Stimulated activated naive CD8-positive, alpha-beta T cell treated with anti-CD3 and anti-CD28 coated beads, Interleukin-15, amount 100 ng/mL, for 72 hours (primary cell): ENCODE data around the gene CT55.
A peak's percentile ranks its signal among the peaks of the same experiment; 100 is the strongest.
"Not testable (repeated sequence)": the region's sequence is repeated elsewhere in the genome, so short reads cannot be mapped to it uniquely, and the experiment has no call there.

Experiments
- ATAC-seq: fragments of 150-1000 bp; cut with Tn5 transposase; 2 replicates; pipeline ENCODE4 v1.10.0; 2021; ENCODE audit warnings: mild to moderate bottlenecking, moderate library complexity
- DNase-seq, 2 donors: peaks; one replicate each; pipeline ENCODE4 v3.0.0; 2021 to 2022
- H3K27ac Mint-ChIP-seq, 2 donors: one replicate each; pipeline ENCODE4 v1.8.0; 2022; ENCODE audit warnings: mild to moderate bottlenecking in 2 of 2, mixed read lengths in 2 of 2, moderate library complexity in 2 of 2
- H3K27me3 Mint-ChIP-seq: one replicate; pipeline ENCODE4 v1.8.0; 2022; ENCODE audit warnings: mixed read lengths
- H3K4me1 Mint-ChIP-seq: one replicate; pipeline ENCODE4 v1.8.0; 2022; ENCODE audit warnings: mild to moderate bottlenecking, mixed read lengths
- H3K4me3 Mint-ChIP-seq, 2 donors: one replicate each; pipeline ENCODE4 v1.8.0; 2022; ENCODE audit warnings: mild to moderate bottlenecking in 2 of 2, mixed read lengths in 2 of 2, moderate library complexity in 1 of 2
- H3K9me3 Mint-ChIP-seq, 2 donors: one replicate each; pipeline ENCODE4 v1.8.0; 2022; ENCODE audit warnings: mixed read lengths in 2 of 2

Gene CT55

DNA sequence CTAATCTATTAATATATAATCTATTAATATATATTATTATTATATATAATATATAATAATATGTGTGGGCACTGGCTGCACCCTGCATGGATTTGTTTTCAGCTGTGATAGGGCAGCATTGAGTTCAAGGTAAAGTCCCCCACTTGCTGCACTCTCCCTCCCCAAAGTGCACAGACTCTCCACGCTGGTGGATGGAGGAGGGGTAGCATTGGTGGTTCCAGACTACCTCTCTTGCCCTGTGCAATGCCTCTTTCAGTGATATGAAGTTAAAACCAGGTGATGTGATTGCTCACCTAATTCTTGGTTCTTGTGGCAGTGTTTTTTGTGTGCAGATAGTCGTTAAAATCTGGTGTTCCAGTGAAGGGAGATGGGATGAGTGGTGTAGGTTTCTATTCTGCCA is 55.1 kb downstream of the CT55 start:
- not testable (repeated sequence) for H3K27ac Mint-ChIP-seq, H3K27me3 Mint-ChIP-seq, H3K4me1 Mint-ChIP-seq, H3K9me3 Mint-ChIP-seq, DNase-seq, H3K4me3 Mint-ChIP-seq
- ATAC-seq: peak; percentile 52

DNA sequence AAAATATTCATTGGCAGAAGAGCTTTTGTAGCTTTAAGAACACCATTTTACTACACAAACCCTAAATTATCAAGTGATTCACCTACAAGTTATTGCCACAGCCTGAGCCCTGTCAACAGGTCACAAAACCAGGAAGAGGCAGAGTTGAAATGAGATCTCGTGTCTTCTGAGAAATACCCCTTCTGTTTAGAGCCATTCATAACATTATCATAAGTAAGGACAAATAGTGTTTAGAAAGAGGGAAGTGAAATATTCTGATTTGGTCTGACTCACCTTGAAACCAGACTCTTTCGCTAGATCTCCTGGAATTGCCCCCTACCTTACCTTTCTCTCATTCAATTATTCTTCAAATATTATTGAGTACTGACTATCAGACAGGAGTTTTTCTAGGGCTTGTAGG is 56.8 kb downstream of the CT55 start:
- Mint-ChIP-seq H3K4me3 (no peak overlapping the region), H3K9me3 (no peaks in the 10 kb centered on the region), H3K27ac (no peak overlapping the region), H3K4me1 (no peaks in the 10 kb centered on the region), H3K27me3 (no peaks in the 10 kb centered on the region)
- DNase-seq: no peak
- ATAC-seq: peak; percentile 60

DNA sequence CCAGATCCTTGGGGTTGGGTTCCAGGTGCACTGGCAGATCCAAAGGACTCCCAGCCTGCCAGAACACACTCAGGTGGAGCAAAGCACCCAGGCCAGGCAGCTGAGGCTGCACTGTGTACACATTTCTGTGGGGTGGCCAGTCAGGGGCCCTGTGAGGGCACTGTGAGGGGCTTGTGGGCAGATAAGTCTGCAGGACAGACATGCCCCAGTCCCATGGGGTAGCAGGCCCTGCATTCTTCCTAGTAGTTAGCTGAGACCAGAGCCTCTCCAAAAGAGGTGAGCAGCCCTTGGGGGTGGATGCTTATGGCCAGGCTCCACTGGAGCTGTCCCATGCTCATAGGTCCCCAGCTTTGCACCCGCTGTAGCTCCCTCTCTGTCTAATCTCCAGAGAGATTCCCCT is 58.5 kb downstream of the CT55 start:
- Mint-ChIP-seq H3K9me3 (no peaks in the 10 kb centered on the region), H3K27ac (no peak overlapping the region), H3K4me1 (no peaks in the 10 kb centered on the region), H3K4me3 (no peak overlapping the region), H3K27me3 (peaks cover 13% of the 10 kb centered on the region)
- ATAC-seq (no peak), DNase-seq (no peak)

DNA sequence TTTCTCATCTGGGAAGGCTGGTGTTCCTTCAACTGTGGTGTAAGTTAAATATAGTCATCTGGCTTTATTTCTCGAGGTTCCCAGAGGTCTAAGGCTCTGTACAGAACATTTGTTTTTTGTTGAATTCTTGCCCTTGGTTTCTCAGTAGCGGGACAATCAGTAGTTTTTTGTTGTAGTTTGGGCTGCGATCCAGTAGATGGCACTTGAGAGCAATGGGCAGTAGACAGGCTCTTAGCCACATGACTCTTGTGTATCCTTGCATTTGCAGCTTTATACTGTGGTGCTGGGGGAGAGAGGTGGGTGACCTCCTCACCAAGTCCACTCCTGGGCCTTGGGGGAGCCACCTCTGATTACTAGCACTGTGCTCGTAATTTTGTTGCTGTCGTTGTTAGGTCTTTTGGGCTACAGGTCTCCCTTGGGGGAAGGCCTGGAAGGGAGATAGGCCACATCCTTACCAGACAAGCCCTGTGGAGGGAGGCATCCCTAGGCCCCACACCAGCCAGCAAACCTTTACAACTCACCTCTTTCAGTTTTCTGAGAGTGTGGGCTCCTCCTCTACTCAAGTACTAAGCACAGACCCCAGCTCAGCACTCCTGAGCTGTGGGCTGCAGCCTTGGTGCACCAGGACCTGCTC is 59.0 kb downstream of the CT55 start:
- Mint-ChIP-seq H3K9me3 (no peaks in the 10 kb centered on the region), H3K27me3 (peaks cover 13% of the 10 kb centered on the region), H3K4me3 (no peak overlapping the region), H3K4me1 (no peaks in the 10 kb centered on the region), H3K27ac (no peak overlapping the region)
- peak; percentile 29 to 30 for DNase-seq
- ATAC-seq: peak; percentile 68

DNA sequence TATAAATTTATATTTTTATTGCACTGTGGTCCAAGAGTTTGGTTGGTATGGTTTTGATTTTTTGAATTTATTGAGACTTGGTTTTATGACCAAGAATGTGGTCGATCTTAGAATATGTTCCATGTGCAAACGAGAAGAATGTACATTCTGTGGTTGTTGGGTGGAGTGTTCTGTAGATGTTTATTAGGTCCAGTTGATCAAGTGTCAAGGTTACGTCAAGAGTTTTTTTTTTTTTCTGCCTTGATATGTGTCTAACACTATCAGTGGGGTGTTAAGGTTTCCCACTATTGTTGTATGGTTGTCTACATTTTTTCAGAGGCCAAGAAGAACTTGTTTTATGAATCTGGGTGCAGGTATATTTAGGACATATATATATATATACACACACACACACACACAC is 61.6 kb downstream of the CT55 start:
- no peak overlapping the region for H3K27ac Mint-ChIP-seq
- no peaks in the 10 kb centered on the region for H3K4me1 Mint-ChIP-seq
- no peak for ATAC-seq
- H3K4me3 Mint-ChIP-seq: no peak overlapping the region
- H3K27me3 Mint-ChIP-seq: peaks cover 22% of the 10 kb centered on the region
- H3K9me3 Mint-ChIP-seq: no peaks in the 10 kb centered on the region
- no peak for DNase-seq
